ENCODE measurements around the gene SPTB.

GRCh38 chr14:64729386-64730060, 150.2 kb downstream of the SPTB start:
- no peak for TF ChIP-seq CTCF (conservative IDR thresholded peaks at IDR 0.05; ENCODE audit: low read depth, low read length)
- TF ChIP-seq EZH2 (IDR thresholded peaks at IDR 0.05; ENCODE audit: low read length, unreplicated experiment): no peak

All from PC-3 (cell line).